ENCODE results near the gene CTSK.

- no peak for TF ChIP-seq CTCF (conservative IDR thresholded peaks at IDR 0.05)
- TF ChIP-seq EZH2 (IDR thresholded peaks at IDR 0.05; ENCODE audit: low read depth): no peak
These were observed 624 bp downstream of the CTSK start for GRCh38 chr1:150807249-150808023.
